Activated CD8-positive, alpha-beta memory T cell treated with anti-CD3 and anti-CD28 coated beads, Interleukin-2, amount 50 U/mL, for 48 hours (primary cell): ENCODE measurements around the gene PNISR.
"Not testable (repeated sequence)": the region's sequence is repeated elsewhere in the genome, so short reads cannot be mapped to it uniquely, and the experiment has no call there.

Experiments used
- DNase-seq: peaks from one replicate; pipeline ENCODE4 v3.0.0-alpha.2; 2020

The PNISR gene, protein sequence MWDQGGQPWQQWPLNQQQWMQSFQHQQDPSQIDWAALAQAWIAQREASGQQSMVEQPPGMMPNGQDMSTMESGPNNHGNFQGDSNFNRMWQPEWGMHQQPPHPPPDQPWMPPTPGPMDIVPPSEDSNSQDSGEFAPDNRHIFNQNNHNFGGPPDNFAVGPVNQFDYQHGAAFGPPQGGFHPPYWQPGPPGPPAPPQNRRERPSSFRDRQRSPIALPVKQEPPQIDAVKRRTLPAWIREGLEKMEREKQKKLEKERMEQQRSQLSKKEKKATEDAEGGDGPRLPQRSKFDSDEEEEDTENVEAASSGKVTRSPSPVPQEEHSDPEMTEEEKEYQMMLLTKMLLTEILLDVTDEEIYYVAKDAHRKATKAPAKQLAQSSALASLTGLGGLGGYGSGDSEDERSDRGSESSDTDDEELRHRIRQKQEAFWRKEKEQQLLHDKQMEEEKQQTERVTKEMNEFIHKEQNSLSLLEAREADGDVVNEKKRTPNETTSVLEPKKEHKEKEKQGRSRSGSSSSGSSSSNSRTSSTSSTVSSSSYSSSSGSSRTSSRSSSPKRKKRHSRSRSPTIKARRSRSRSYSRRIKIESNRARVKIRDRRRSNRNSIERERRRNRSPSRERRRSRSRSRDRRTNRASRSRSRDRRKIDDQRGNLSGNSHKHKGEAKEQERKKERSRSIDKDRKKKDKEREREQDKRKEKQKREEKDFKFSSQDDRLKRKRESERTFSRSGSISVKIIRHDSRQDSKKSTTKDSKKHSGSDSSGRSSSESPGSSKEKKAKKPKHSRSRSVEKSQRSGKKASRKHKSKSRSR

DNA sequence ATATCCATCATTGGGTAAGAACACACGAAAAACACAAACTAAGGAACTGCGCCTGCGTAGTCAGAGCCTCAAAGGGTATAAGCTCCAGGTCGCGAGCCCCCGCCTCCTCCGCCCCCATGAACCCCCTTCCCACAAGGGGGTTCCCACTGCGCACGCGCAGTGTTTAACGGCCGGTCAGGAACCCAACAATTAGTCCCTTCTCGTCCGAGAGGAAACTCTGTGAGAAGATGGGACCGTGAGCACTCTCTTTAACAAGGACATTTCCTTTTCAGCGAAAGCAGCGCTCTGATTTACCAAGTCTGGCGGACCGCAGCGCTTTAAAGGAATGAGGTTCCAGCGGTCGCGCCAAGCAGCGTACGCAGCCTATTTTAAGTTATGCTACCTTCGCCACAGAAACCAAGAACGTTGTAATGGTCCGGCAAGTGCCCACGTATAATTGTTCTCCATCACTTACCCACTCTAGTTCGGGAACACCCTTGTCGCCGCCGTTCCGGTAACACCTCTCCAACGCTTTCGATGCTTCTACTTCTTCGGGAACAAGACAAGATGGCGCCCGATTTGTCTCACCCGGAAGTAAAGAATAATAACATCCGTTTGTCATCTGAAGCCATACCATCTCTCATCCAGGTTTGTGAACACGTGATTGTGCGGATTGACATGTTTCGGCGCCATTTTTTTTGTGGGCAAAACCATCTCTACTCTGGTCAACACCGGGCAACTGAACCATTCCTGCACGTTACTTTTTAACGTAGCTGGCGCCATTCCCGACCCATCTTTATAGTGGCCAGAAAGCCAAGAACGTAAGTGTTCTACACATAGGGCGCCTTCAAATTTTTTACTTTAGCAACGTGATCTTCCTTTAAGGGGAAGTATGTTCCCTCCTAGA, at the start of gene PNISR:
Gene PNISR (minus strand): TSS at position 548 of the 886 bp plus-strand sequence. CDS start 10,649 bp downstream, outside the sequence.
- peak; percentile 88 for DNase-seq

DNA sequence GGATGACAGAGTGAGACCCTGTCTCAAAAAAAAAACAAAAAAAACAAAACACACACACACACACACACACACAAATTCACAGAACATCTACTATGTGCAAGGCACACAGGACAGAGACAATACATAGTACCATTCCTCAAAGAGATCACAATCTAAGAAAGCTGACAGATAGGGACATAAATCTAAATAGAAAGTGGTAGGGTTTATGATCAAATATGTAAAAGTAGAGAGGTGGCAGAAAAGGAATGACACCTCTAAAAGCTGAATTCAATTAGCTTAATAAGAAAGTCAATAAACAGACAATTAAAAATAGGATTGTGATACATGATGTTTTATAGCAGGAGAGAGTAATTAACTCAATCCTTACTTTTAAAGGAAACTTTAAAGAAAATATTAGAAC, 48.6 kb upstream of the PNISR start:
- DNase-seq: no peak

DNA sequence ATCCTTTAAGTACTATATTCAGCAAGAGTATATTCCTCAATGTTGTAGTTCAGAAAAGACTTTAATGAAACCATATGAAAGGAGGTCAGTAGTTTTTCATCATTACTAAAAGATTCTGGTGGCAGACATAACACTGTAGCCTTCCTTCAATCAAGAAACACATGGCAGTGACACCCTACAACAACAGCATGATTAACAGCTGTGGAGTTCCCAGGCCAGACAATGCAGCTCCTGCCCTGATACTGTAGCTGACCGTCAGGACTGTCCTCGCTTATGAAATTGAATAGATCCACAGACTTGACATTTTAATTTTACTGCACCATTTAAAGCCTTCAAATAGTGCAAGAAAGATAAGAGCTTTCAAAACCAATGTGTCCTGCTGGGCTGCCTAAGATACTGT, 46.5 kb upstream of the PNISR start:
- no peak for DNase-seq

DNA sequence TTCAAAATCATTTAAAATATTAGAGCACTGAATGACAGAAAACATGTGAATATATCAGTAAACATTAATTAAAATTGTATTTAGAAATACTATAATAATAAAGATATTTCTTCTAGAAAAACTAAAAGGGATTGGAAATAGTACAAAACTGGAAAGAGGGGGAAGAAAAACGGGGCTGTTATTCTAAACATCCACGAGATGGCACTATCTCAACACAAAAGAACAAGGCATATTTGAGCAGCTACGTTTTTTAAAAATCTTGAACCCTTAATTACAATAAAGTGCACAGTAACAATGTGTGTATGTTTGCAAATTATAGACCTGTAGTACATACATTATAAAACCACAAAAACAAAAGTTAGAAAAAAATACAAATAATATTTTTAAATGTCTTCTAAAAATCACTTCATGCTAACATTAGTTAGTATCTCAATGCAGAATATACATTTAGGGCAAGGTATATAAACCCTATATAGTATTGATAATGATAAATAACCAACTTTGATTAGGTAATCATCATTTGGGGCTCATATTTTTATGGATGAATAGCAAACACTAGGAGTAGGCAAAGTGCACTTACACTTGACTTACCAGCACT, 42.5 kb upstream of the PNISR start:
- DNase-seq: no peak

DNA sequence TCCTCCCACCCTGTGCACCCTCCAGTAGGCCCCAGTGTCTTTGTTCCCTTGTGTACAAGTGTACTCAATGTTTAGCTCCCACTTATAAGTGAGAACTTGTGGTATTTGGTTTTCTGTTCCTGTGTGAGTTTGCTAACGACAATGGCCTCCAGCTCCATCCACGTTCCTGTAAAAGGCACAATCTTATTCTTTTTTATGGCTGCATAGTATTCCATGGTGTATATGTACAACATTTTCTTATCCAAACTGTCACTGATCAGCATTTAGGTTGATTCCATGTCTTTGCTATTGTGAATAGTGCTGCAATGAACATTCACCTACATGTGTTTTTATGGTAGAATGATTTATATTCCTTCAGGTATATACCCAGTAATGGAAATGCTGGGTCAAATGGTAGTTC, 34.0 kb upstream of the PNISR start:
- not testable (repeated sequence) for DNase-seq

DNA sequence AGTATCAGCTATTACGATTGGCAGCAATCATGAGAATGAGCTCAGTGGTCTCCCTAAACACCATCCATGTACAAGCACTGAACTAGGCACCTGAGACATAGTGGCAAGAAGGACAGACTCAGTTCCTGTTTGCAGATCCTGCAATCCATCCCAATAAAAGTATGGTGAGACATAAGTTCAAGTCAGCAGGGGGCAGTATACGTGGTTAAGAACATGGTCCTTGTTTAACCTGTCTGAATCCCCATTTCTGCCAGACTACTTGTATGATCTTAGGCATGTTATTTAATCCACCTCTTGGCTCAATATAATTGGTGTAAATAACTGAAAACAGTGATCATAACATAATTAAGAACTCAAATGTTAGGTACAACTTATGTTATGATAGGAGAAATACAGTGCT, 33.2 kb upstream of the PNISR start:
- no peak for DNase-seq

DNA sequence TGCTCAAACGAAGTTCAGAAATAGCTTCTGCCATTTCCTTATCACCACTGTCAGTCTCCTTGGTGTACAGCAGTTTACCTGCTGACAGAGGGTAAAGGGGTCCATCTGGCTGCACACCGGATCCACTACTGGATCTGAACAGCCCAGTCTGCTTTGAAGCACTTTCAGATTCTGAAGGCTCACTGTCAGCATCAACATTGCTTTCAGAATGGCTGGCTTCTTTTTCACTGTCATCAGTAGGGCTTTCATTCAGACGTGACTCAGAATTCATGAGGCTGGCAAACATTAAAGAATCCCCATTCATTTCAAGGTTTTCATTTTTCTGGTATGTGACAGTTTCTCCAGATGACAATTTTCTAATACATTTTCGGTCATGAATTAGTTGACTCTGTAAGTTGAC, 21.0 kb upstream of the PNISR start:
- no peak for DNase-seq

DNA sequence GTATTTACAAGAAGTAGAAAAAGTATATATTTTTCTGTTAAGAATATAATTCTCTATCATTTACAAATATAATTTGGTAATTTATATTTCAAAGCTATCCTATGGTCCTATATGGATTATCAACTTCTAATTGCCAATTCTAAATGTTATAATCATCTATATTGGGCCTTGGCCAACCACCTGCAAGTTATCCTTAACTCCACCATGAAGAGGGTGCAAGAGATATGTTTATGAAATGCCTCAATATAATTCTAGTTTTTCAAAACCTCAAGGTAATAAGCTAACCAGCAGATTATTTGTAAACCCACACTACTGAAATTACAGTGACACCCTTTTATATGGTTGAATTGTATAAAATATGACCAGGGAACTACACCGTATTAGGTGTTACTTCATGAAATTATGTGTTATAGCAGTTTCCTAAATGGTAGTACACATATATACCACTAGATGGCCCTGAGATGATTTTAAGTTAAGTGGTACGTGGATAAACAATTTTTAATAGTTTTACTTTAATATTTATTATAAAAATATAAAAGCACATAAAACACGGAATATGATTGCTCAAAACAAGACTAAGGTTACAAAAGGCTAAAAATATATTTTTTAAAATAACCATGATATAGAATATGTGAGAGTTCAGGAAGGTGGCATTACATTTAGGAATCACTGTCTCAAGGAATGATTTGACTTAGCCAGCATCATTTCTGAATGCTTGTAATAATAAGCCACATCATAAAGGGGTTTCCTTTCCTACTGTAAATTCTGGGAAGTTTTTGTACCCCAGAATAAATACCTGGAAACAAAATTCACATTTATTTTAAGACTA, 9.8 kb upstream of the PNISR start:
- DNase-seq: no peak

DNA sequence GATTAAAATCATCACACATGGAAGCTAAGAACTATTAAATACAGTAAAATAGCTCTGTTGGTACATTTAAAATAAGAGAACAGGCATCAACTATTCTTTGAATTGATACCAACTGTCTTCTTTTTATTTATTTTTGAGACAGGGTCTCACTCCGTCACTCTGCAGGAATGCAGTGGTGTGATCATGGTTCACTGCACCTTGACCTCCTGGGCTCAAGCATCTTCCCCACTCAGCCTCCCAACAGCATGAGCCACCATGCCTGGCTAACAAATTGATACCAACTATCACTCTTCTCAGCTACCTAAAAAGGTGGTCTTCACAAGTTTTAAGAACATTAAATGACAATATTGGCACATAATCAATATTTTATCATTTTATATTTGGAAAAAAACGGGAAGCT, 7.8 kb upstream of the PNISR start:
- no peak for DNase-seq

DNA sequence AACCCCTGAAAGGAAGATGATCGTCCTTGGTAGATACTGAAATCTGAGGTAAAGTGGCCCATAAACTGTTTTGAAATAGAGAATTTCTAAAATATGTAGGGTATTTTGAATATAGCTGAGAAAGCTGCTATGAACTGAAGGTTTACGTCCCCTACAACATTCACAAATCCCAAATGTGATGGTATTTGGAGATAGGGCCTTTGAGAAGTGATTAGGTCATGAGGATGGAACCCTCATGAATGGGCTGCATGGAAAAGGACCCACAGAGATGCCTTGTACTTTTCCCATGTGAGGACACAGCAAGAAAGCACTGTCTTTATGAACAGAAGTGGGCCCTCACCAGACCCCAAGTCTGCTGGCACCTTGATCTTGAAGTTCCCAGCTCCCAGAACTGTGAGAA, 6.8 kb upstream of the PNISR start:
- DNase-seq: no peak

DNA sequence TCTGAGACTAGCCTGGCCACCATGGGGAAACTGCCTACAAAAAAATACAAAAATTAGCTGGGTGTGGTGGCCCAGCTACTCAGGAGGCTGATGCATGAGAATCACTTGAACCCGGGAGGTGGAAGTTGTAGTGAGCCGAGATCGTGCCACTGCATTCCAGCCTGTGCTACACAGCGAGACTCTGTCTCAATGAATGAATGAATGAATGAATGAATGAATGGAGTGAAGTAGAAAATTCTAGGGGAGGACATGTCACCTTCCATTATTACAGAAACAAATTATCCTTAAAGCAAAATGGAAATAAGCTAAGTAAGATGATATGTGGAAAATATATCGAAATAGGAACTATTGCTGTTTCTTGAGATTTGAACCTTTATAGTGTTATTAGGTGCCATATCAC, 2.9 kb upstream of the PNISR start:
- DNase-seq: no peak

DNA sequence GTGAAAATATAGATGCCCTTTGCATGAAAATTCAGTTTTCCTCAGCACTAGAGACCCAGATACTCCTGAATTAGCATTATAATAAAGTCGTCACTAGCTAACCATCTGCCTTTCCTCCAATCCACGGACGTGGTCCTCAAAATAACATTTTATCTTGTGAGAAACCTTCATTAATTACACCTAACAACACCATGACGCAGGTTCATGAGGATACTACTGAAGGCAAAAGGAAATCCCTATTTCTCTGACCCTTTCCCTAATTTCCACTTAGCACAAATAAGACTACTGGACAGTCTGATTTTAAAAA, 1.3 kb upstream of the PNISR start:
- no peak for DNase-seq

DNA sequence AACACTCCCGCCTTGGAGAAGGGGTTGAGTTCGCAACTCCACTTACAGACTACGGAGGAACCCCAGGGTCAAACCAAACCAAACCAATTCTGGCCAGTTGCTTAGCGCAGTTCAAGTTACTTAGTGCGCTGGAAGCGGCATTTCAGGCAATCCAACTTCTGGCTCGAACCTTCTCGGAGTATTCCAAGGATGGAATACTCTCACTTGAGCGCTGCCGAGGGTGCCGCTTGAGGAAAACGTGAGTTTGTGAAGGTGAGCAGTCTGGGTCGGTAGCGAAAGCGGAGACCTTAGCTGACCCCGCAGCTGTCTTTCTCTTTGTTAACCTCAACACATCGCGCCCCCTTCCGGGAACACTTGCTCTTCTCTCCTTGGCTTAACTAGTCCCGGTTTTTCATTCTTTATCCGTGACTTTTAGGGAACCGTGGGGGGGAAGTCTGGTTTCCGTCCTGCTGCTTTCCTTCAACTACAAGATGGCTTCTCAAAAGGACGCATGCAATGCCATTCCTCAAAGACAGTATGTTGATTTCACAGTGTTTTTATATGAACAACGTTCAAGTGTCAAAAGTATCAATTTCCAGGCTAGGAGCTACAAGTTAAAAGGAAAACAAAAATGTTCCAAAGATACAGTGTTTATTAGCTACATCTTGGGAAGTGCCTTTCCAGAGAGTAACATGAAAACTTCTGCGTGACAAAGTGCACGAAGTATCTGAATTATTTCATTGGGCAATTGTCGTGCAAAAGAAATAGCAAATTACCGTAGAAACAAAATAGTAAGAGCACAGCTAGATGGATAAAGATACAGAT, 741 bp upstream of the PNISR start:
- DNase-seq: peak; percentile 80

DNA sequence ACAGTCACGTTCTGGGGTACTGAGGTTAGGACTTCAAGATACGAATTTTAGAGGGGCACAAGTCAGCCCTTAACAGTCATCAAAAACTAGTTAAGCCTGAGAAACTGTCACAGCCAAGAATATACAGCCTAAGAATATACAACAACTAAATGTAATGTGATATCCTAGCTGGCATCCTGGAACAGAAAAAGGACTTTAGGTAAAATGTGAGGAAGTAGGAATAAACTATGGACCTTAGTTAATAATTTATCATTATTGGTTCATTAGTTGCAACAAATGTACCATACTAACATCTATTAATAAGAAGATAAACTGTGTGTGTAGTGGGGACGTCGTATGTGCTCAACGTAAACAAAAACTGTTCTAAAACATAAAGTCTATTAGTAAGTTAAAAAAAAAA, 1.1 kb downstream of the PNISR start:
- DNase-seq: no peak

DNA sequence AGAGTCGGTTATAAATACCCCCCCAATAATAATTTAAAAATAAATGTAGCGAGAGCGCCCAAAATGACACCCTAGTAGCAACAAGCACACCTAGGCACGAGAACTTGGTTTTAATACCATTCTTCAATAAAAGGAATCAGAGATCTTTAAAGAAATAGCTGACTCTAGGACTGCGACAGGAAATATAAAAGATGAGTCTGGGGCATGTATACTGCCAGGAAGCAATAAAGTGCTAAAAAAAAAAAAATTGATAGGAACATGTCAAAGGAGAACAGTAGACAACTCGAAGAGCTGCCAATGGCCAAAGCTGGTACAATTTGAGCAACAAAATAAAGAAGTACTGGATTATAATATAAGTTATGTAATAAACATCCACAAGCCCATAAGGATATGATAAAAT, 2.2 kb downstream of the PNISR start:
- no peak for DNase-seq

DNA sequence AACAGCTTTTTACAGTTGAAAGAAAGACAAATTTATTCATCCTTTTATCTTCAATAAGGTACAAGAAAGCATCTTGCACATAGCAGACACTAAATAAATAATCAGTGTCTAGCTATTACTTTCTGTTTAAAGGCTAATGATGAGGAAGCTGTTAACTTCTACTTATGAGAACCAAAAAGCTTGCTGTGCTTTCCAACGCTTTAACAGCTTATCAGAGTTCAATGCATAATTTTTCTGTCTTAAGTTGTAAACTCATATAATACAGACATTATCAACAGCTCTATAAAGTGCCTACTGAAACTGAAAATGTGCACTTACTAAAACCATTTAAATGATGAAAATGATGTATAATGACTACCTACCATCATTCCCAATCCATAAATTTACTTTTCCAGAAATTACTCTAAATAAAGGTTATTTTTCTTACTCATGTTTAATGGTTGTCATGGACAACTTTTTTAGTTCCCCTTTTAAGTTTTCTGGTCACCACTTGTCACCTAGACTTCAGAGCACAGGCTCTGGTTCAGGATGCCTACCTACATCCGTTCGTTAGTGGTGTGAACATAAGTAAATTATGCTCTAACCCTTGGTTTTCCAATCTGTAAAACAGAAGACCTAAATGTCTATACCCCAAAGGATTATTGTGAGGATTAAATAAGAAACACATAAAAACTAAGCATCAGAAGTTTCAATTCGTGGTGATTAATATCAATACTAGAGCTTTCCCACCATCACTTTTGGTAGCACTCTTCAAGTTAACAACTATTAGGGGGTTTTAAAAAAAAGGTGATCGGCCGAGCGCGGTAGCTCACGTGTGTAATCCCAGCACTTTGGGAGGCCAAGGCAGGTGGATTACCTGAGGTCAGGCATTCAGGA, 8.0 kb downstream of the PNISR start:
- no peak for DNase-seq

DNA sequence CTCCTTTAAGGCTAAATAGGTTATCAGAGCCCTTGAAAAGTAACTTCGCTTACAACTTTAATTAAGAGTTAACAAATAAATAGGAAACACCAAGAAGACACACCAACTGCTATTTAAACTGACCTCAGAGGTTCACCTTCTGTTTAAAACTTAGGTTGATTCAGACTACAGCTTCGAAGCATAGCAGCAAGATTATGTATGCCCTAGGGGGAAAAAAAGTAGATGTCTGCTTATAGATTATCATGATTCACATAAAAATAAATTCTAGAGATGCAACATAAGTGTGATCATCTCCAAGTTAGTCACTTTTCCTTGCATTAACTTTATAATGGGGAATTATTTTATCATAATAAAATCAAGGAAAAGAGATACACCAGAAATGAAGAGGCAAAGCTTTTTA, 8.9 kb downstream of the PNISR start:
- DNase-seq: no peak

DNA sequence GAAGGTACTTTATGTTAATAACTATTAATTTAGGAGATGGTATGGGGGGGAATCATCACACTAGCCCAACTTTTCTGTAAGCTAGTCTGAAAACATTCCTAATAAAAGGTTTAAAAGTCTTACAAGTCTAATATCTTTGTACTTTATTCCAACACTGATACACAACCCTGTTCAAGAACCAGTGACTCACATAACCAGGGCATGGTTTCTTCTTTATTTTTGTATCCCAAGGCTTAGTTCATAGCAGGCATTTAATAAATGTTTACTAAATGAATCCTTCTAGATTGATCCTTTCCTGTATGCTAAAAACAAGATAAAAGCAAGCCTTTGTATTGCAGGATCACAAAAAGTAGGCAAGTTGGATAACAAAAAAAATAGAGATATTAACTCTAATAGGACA, 9.7 kb downstream of the PNISR start:
- DNase-seq: no peak

DNA sequence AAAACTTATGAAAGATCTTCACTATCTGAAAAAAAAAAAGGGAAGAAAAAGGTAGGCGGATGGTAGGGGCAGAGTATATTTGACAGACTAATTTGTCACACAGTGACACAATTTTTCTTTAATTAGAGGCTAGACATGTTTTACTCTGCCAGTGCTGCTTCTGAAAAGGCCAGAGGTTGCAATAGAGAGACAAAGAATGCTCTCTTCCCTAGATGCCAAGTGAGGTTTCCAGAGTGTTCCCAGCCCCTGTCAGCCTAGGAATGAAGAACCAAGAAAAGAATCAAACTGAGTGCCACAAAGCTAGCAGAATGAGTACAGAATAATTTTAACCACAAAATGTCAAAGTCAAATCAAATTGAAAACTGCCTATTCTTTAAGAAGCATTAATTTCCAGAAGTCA, 13.0 kb downstream of the PNISR start:
- no peak for DNase-seq

DNA sequence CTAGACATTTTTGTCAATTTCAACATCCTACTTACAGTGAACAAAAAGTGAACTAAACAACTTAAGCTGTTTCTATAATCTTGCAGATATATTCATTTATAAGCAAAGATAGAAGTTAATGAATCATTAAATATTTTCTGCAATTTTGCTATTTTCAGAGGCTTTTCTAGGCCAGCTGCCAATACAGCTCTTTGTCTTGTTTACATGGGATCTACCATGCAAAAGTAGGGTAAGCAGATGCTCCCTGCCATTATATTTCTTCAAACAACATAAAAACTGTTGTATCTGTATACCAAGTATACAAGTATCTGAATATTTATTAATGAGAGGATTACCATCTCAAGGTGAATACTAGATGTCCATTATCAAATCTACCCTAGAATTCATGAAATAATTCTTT, 15.4 kb downstream of the PNISR start:
- no peak for DNase-seq
